IMR-90 (cell line): Measurements from ENCODE around the gene MRPS22. TPM values are rescaled to one million over a fixed set of nuclear protein-coding genes. Genes with fewer than 3 reads are reported as not detected.

Experiments used
- ATAC-seq: fragments of 200-7000 bp; cut with Tn5 transposase; 2 replicates; pipeline ENCODE4 v1.9.1; 2020; ENCODE audit warnings: low read depth, mild to moderate bottlenecking, moderate library complexity
- BruUV-seq: library from RNA; stranded (reverse); fragments of 400-500 nt; replicated peaks from 2 replicates; lab custom pipeline; 2021; lab: Mats Ljungman, UMichigan
- CTCF ChIA-PET: fragments of 300-600 bp; formaldehyde crosslinking; extraction: SDS; loops from one replicate; lab custom pipeline; 2021; ENCODE audit warnings: antibody characterized with exemption; lab: Yijun Ruan, JAX
- POLR2A ChIA-PET: fragments of 300-600 bp; sonication (Branson Sonifier 250); formaldehyde crosslinking; loops from one replicate; lab custom pipeline; 2022; ENCODE audit warnings: antibody characterized with exemption; ENCODE audit not compliant: unreplicated experiment; lab: Charles Lee
- DNase-seq: peaks from one replicate; pipeline ENCODE4 v3.0.0; 2013
- H2AFZ ChIP-seq: replicated peaks from 2 replicates; pipeline ENCODE3; 2013; ENCODE audit warnings: low read length, mild to moderate bottlenecking; ENCODE audit not compliant: poor library complexity
- H2AK5ac ChIP-seq: 2 replicates; pipeline ENCODE4 v1.6.1; 2013; ENCODE audit warnings: low read depth, low read length, inconsistent platforms
- H2AK9ac ChIP-seq: replicated peaks from 2 replicates; pipeline ENCODE3; 2013; ENCODE audit warnings: mild to moderate bottlenecking, low read depth, low read length, moderate library complexity; ENCODE audit not compliant: poor library complexity
- H2BK120ac ChIP-seq: 2 replicates; pipeline ENCODE4 v1.6.1; 2013; ENCODE audit warnings: low read depth, low read length, inconsistent platforms
- H2BK15ac ChIP-seq: 3 replicates; pipeline ENCODE4 v1.6.1; 2013; ENCODE audit warnings: low read depth, low read length, inconsistent platforms
- H2BK20ac ChIP-seq: 2 replicates; pipeline ENCODE4 v1.6.1; 2013; ENCODE audit warnings: low read depth, mild to moderate bottlenecking, inconsistent platforms, low read length, moderate library complexity
- H2BK5ac ChIP-seq: 2 replicates; pipeline ENCODE4 v1.6.1; 2013; ENCODE audit warnings: mild to moderate bottlenecking, low read depth, low read length, inconsistent platforms; ENCODE audit not compliant: poor library complexity, severe bottlenecking
- H3K14ac ChIP-seq: replicated peaks from 2 replicates; pipeline ENCODE4 v1.6.1; 2013; ENCODE audit warnings: low read depth, low read length, inconsistent platforms
- H3K18ac ChIP-seq: 2 replicates; pipeline ENCODE4 v1.6.1; 2013; ENCODE audit warnings: low read depth, low read length, control low read depth
- H3K23ac ChIP-seq: 2 replicates; pipeline ENCODE4 v1.6.1; 2013; ENCODE audit warnings: low read depth, low read length, inconsistent platforms
- H3K27ac ChIP-seq: 2 replicates; pipeline ENCODE4 v1.5.1; 2013; ENCODE audit warnings: mild to moderate bottlenecking, control low read depth, low read length; ENCODE audit not compliant: insufficient read depth
- H3K27me3 ChIP-seq: 2 replicates; pipeline ENCODE4 v1.6.1; 2013; ENCODE audit warnings: low read length; ENCODE audit not compliant: control insufficient read depth, insufficient read depth
- H3K36me3 ChIP-seq: 2 replicates; pipeline ENCODE4 v1.6.1; 2013; ENCODE audit warnings: low read length, mixed read lengths; ENCODE audit not compliant: control insufficient read depth, insufficient read depth
- H3K4ac ChIP-seq: 2 replicates; pipeline ENCODE4 v1.6.1; 2013; ENCODE audit warnings: low read depth, low read length, inconsistent platforms
- H3K4me1 ChIP-seq: 2 replicates; pipeline ENCODE4 v1.6.1; 2013; ENCODE audit warnings: low read length, mixed read lengths; ENCODE audit not compliant: control insufficient read depth, insufficient read depth
- H3K4me2 ChIP-seq: 2 replicates; pipeline ENCODE4 v1.6.1; 2013; ENCODE audit warnings: low read depth, mild to moderate bottlenecking, control low read depth, low read length, moderate library complexity
- H3K4me3 ChIP-seq: 2 replicates; pipeline ENCODE4 v1.5.1; 2013; ENCODE audit warnings: low read depth, mild to moderate bottlenecking, control low read depth, low read length, moderate library complexity; ENCODE audit not compliant: insufficient read depth
- H3K56ac ChIP-seq: 2 replicates; pipeline ENCODE4 v1.6.1; 2013; ENCODE audit warnings: low read length, inconsistent platforms; ENCODE audit not compliant: insufficient read depth; ENCODE audit errors: extremely low read depth
- H3K79me1 ChIP-seq, 2 experiments: 2 replicates each; pipeline ENCODE4 v1.6.1; 2013; ENCODE audit warnings: low read length in 2 of 2, inconsistent platforms in 1 of 2, low read depth in 1 of 2
- H3K9ac ChIP-seq: 2 replicates; pipeline ENCODE4 v1.6.1; 2013; ENCODE audit warnings: low read depth, low read length, control low read depth
- H3K9me1 ChIP-seq: 2 replicates; pipeline ENCODE4 v1.6.1; 2013; ENCODE audit warnings: low read length, inconsistent platforms; ENCODE audit not compliant: insufficient read depth
- H3K9me3 ChIP-seq: 2 replicates; pipeline ENCODE4 v1.6.1; 2013; ENCODE audit warnings: low read length; ENCODE audit not compliant: control insufficient read depth, insufficient read depth
- H4K20me1 ChIP-seq: 2 replicates; pipeline ENCODE4 v1.6.1; 2013; ENCODE audit warnings: low read length, inconsistent platforms; ENCODE audit not compliant: insufficient read depth
- H4K5ac ChIP-seq: 2 replicates; pipeline ENCODE4 v1.6.1; 2013; ENCODE audit warnings: mild to moderate bottlenecking, low read depth, low read length, control low read depth
- H4K8ac ChIP-seq, 2 experiments: 2 replicates each; pipeline ENCODE4 v1.6.1; 2013; ENCODE audit warnings: low read depth in 2 of 2, low read length in 2 of 2, control low read depth in 1 of 2, inconsistent platforms in 1 of 2
- H4K91ac ChIP-seq: 2 replicates; pipeline ENCODE4 v1.6.1; 2013; ENCODE audit warnings: low read depth, low read length, inconsistent platforms; ENCODE audit not compliant: insufficient read depth
- BHLHE40 ChIP-seq: fragments of 150-350 bp; IDR thresholded peaks from 2 replicates; pipeline ENCODE4 v1.6.1; 2016; ENCODE audit warnings: mild to moderate bottlenecking, low read depth, low read length
- CEBPB ChIP-seq: IDR thresholded peaks from 2 replicates; pipeline ENCODE4 v1.6.1; 2012; ENCODE audit warnings: low read depth, low read length, improper control_type of control experiment
- CHD1 ChIP-seq: IDR thresholded peaks from 2 replicates; pipeline ENCODE4 v1.6.1; 2012; ENCODE audit warnings: low read depth, low read length, improper control_type of control experiment
- CTCF ChIP-seq: conservative IDR thresholded peaks from 2 replicates; pipeline ENCODE4 v1.5.1; 2012; ENCODE audit warnings: mild to moderate bottlenecking, low read depth, low read length, improper control_type of control experiment
- ELK1 ChIP-seq: fragments of 150-350 bp; IDR thresholded peaks from 2 replicates; pipeline ENCODE4 v1.6.1; 2016; ENCODE audit warnings: low read depth, mild to moderate bottlenecking, low read length, moderate library complexity, borderline replicate concordance
- FOS ChIP-seq: fragments of 150-350 bp; IDR thresholded peaks from 2 replicates; pipeline ENCODE4 v1.6.1; 2016; ENCODE audit warnings: low read depth, low read length
- MAFK ChIP-seq: IDR thresholded peaks from 2 replicates; pipeline ENCODE4 v1.6.1; 2012; ENCODE audit warnings: low read depth, low read length, improper control_type of control experiment
- MAZ ChIP-seq: IDR thresholded peaks from 2 replicates; pipeline ENCODE4 v1.6.1; 2012; ENCODE audit warnings: low read depth, mild to moderate bottlenecking, low read length, improper control_type of control experiment, moderate library complexity, borderline replicate concordance
- MXI1 ChIP-seq: IDR thresholded peaks from 2 replicates; pipeline ENCODE4 v1.6.1; 2012; ENCODE audit warnings: low read depth, mild to moderate bottlenecking, low read length, moderate library complexity, borderline replicate concordance
- NFE2L2 ChIP-seq: fragments of 150-350 bp; IDR thresholded peaks from 2 replicates; pipeline ENCODE4 v1.6.1; 2016; ENCODE audit warnings: low read depth, mild to moderate bottlenecking, low read length
- POLR2A ChIP-seq: IDR thresholded peaks from 2 replicates; pipeline ENCODE4 v1.6.1; 2012; ENCODE audit warnings: mild to moderate bottlenecking, low read depth, low read length
- RAD21 ChIP-seq: IDR thresholded peaks from 2 replicates; pipeline ENCODE4 v1.6.1; 2012; ENCODE audit warnings: low read length, improper control_type of control experiment
- RCOR1 ChIP-seq: IDR thresholded peaks from 2 replicates; pipeline ENCODE4 v1.6.1; 2012; ENCODE audit warnings: mild to moderate bottlenecking, low read length, improper control_type of control experiment; ENCODE audit not compliant: insufficient replicate concordance
- RFX5 ChIP-seq: IDR thresholded peaks from 2 replicates; pipeline ENCODE4 v1.8.0; 2012; ENCODE audit warnings: low read depth, mild to moderate bottlenecking, low read length, moderate library complexity
- SMC3 ChIP-seq: fragments of 150-350 bp; IDR thresholded peaks from 2 replicates; pipeline ENCODE4 v1.6.1; 2016; ENCODE audit warnings: low read depth, mild to moderate bottlenecking, antibody characterized with exemption, low read length, moderate library complexity
- USF2 ChIP-seq: fragments of 150-350 bp; IDR thresholded peaks from 2 replicates; pipeline ENCODE4 v1.6.1; 2017; ENCODE audit warnings: mild to moderate bottlenecking, antibody characterized with exemption, low read length, low read depth
- WGBS, 2 experiments: methylation state at CpG; one replicate each; pipeline versions ENCODE4 v1.1.5 to v1.1.7; 2013; ENCODE audit warnings: missing lambda C conversion rate in 2 of 2; ENCODE audit not compliant: insufficient read length in 1 of 2; ENCODE audit errors: extremely low coverage in 2 of 2; 5-methylcytosine and 5-hydroxymethylcytosine counted together
- dilution Hi-C: fragments of 300-500 bp; cut with HindIII; formaldehyde crosslinking; loops from one replicate; pipeline ENCODE4 v1.14.3; 2018; ENCODE audit warnings: low sequenced_read_pairs; ENCODE audit not compliant: unreplicated experiment
- in situ Hi-C: fragments of 300-500 bp; cut with MboI; formaldehyde crosslinking; loops from 3 replicates; pipeline ENCODE4 v1.14.3; 2019; ENCODE audit warnings: low sequenced_read_pairs, inconsistent platforms, mixed read lengths
- intact Hi-C: fragments of 100-400 bp; cut with micrococcal nuclease; formaldehyde crosslinking; loops from 2 replicates; pipeline ENCODE4 v1.10.0; 2022
- polyA plus RNA-seq, 3 experiments: library from polyadenylated mRNA; depleted of rRNA; stranded (reverse); fragments of >200 nt; gene quantifications; 2 replicates each; pipeline ENCODE4 v1.2.3, GENCODE V29; 2012; ENCODE audit warnings: low replicate concordance in 1 of 3
- total RNA-seq: library from RNA; depleted of rRNA; stranded (reverse); fragments of >200 nt; gene quantifications from 2 replicates; pipeline ENCODE4 v1.2.3, GENCODE V29; 2012

The MRPS22 gene
- total and polyA plus RNA-seq, 2 of the 4 experiments (the other 2 are of a cell fraction), result 54.5 to 72.4 TPM

- DNase-seq (no peak), ATAC-seq (no peak)
- WGBS, 2 experiments, result no CpG with 5 or more reads among the region's 5 CpGs
- intact Hi-C loops (loop anchor here (5.0 to 10.0 kb wide), 3 partner anchors 82 to 735 kb away; partner anchors contain the start of gene CEP70), dilution Hi-C loops (no loop called here), in situ Hi-C loops (loop anchor here (25.0 kb wide), 2 partner anchors 640 to 740 kb away; partner anchors contain the start of gene CEP70)
- H3K23ac ChIP-seq, result no peak overlapping the region
- no peak overlapping the region for H2AK9ac ChIP-seq
- H3K27ac ChIP-seq, result no peak overlapping the region
- H4K8ac ChIP-seq, result no peak overlapping the region
- no peaks in the 10 kb centered on the region for H3K9me1 ChIP-seq
- H2BK20ac ChIP-seq, result no peak overlapping the region
- no peak overlapping the region for H2AFZ ChIP-seq
- no peaks in the 10 kb centered on the region for H3K9me3 ChIP-seq
- H4K20me1 ChIP-seq, result no peaks in the 10 kb centered on the region
- H3K14ac ChIP-seq, result no peak overlapping the region
- H4K91ac ChIP-seq, result no peak overlapping the region
- no TSS peak for BruUV-seq
- H3K18ac ChIP-seq, result no peak overlapping the region
- no peak overlapping the region for H2AK5ac ChIP-seq
- H2BK5ac ChIP-seq, result no peak overlapping the region
- no peaks in the 10 kb centered on the region for H3K36me3 ChIP-seq
- no peaks in the 10 kb centered on the region for H3K79me1 ChIP-seq
- no peak overlapping the region for H3K4me2 ChIP-seq
- no peak overlapping the region for H3K4ac ChIP-seq
- H3K4me3 ChIP-seq, result no peak overlapping the region
- no peak overlapping the region for H3K9ac ChIP-seq
- POLR2A ChIA-PET, result no interaction called here
- no peak overlapping the region for H4K5ac ChIP-seq
- H2BK120ac ChIP-seq, result no peak overlapping the region; the same call in 1 of the 2 replicates
- no peak overlapping the region for H2BK15ac ChIP-seq
- H3K27me3 ChIP-seq, result peaks cover 17% of the 10 kb centered on the region
- H3K56ac ChIP-seq, result no peak overlapping the region
- H3K4me1 ChIP-seq, result peaks cover 2% of the 10 kb centered on the region; the same call in 1 of the 2 replicates
- CTCF ChIA-PET, result interaction anchor here (0.8 to 1.2 kb wide), 2 partner anchors 215 to 391 kb away, joined by 3 to 5 read pairs; no protein-coding TSS in a partner anchor
- TF ChIP-seq MAFK, result no peak
- no peak for TF ChIP-seq ELK1
- no peak for TF ChIP-seq USF2
- TF ChIP-seq NFE2L2, result no peak
- TF ChIP-seq CHD1, result no peak
- TF ChIP-seq FOS, result no peak
- no peak for TF ChIP-seq MXI1
- TF ChIP-seq BHLHE40, result no peak
- no peak for TF ChIP-seq POLR2A
- no peak for TF ChIP-seq RCOR1
- TF ChIP-seq CTCF, result no peak
- TF ChIP-seq SMC3, result no peak
- no peak for TF ChIP-seq CEBPB
- no peak for TF ChIP-seq MAZ
- no peak for TF ChIP-seq RFX5
- TF ChIP-seq RAD21, result no peak
These were observed 16.6 kb upstream of the MRPS22 start for GRCh38 chr3:139327231-139327630.
